Endometrium (tissue), 2 donors: ENCODE results near the gene SBF2.
A peak's percentile ranks its signal among the peaks of the same experiment; 100 is the strongest.
"Not testable (repeated sequence)": the region's sequence is repeated elsewhere in the genome, so short reads cannot be mapped to it uniquely, and the experiment has no call there.

ENCODE experiments used
- FAIRE-seq: peaks from 2 replicates; lab custom pipeline; 2012; peaks lifted over from hg19 to GRCh38; lab: Jason Lieb, UNC
- donor health status: control.
- donor health status: control.

SBF2 gene

DNA sequence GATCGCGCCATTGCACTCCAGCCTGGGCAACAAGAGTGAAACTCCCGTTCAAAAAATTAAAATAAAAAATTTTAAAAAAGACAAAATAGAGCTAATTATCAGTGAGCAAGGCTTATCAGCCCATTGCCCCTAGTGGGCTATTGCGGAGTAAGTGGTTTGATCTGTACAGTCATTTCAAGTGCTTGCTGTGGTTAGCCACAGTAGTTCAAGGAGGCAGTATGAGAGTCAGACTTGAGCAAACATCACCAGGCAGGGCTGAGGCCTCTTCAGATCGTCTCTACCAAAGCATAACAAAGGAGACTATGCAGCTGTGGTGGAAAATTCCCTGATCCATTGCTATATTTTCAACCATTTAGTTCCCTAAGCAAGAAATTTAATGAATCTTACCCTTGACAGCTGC lies 4.3 kb upstream of the SBF2 start:
- FAIRE-seq = no peak

DNA sequence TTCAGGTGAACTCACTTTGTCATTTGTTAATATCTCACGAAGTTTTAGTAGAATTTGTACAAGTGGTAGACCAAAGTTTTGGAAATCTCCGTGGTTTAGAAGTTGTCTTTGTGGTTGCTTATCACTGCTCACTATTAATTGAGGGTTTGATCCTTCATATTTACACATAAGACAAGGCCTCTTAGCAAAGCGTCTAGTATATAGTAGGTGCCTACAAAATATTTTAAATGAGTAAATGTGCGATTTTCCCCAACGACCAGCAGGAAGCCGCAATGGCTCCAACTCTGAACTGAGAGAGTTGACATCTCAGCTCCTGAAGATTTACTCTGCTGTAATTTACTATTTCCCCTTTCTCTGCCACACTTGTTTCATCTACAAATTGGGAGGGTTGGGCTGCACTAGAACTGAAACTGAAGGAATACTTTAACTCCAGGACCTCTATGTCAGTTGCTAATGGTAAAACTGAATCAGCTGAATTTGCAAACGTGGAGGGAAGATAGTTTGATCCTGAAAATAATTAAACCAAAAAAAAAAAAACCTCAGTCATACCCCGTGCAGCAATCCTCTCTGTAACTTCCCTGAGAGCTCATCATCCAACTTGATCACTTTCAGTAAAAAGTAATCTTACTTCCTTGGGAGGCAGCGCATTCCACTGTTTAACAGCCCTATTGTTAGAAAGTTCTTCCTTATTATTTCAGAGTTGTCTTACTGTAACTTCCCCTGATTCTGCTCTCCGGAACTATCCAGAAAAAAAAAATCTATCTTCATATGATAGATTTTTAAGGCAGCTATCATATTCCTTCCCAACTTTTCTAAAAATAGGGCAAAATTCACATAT lies 1.3 kb upstream of the SBF2 start:
- no peak for FAIRE-seq

DNA sequence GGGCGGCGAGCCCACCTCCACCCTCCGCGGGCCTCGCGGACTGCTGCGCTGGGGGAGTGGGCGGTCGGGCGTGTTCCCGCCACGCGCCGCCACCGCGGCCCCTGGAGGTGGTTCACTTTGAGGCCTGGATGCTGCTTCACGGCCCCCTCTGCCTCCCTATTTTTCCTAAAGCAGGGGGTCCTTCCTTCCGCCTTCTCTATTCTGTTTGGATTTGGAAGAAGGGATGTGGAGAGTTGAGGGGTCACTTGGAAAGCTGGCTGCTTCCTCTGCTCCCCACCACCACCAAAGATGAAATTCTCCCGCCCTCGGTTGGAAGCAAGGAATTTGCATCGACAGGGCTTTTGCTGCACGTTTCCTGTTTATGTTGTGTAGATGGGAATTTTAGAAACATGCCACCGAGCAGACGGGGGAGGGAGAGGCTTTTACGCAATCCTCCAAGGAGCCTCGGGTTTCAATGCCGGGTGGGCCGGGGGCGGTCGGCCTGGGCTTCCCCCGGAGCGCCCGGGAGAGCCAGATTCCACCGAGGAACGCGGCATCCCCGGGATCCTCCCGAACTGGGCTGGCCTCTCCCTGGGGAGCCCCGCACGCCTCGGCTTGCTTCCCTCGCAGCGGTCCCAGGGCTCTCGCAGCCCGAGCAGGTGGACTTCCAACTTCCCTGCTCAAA lies 403 bp upstream of the SBF2 start:
- no peak for FAIRE-seq

DNA sequence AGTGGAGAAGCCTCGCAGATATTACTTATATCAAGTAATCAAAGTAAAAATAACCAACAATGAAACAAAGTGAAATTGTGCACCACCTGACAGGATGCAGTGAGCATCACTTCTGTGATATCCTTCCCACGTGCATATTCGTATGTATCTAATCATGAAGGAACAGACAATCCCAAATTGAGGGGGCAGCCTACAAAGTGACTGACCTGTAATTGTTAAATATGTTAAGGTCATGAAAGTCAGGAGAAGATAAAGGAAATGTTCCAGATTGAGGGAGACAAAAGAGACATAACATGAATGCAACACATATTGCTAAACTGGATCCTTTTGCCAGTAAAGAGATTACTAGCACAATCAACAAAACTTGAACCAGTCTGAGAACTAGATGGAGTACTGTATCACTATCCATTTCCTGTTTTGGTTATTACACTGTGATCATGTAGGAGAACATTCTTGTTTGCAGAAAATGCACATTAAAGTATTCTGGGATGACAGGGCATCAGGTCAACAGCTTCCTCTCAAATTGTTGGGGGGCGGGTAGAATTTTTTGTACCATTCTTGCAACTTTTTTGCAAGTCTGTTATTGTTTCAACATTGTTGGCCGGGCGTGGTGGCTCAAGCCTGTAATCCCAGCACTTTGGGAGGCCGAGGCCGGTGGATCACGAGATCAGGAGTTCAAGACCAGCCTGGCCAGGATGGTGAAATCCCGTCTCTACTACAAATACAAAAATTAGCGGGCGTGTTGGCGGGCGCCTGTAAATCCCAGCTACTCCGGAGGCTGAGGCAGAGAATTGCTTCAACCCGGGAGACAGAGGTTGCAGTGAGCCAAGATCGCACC lies 2.0 kb downstream of the SBF2 start:
- FAIRE-seq = no peak

DNA sequence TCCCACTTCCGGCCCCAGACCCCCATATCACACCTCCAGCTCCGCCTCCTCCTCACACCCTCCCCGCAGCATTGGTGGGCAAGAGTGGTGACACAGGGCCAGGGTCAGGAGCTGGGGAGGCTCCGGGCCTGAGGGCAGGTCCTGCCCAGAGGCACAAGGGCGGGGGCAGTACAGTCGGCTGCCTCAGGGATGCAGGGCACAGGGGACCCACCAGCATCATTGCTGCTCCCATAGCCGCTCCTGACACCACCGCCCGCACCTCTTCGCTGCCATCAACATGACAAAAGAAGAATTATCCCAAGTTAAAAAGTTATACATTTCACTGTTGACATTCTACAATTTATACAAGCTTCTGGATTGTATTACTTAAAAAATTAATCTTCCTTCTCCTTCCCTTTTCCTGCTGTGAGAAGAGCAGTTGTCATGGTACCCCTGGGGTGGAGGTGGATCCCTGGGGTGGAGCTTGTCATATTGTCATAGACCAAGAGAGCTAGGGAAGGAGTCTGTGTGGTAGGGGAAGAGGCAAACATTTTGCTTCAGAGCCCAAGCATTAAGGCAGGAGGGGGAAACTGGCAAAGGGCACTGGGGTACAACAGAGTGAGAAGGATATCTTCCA lies 4.1 kb downstream of the SBF2 start:
- FAIRE-seq = no peak

DNA sequence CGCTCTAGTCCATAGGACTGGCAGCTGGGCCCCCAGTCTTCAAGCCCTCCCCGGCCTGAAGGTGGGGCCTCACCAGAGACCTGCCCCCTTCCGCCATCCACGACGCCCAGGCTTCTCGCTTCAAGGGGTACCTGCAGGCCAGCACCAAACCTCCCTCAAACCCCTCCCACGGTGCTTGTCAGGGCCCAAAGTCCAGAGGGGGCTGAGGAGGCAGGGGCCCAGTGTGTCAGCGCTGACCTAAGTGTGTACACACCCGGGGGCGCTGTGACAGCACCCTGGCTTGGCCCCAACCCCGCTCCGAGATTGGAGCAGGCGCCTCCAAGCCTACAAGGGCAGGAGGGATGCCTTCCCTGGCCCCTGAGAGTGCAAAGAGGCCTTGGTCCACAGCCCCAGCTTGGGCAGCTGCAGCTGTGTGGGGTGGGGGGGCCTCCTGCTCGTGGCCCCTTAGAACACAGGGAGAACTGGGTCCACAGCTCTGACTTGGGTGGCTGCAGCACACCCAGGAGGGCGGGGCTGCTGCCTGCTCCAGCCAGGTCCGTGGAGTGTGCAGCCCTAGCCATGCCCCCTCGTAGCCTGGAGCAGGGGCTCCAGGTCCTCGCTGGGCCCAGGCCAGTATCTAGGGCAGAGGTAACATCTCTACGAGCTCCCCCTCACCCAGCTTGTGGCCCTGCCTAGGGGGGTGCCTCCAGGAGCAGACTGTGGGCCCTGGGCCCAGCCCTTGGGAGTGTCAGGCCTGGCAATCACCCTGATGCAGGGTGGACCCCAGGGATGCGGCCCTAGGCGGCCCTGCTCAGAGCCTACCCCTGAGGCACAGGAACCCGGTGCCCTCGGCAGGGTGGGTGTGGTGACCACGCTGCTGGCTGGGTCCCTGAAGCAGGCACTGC lies 4.9 kb downstream of the SBF2 start:
- no peak for FAIRE-seq

DNA sequence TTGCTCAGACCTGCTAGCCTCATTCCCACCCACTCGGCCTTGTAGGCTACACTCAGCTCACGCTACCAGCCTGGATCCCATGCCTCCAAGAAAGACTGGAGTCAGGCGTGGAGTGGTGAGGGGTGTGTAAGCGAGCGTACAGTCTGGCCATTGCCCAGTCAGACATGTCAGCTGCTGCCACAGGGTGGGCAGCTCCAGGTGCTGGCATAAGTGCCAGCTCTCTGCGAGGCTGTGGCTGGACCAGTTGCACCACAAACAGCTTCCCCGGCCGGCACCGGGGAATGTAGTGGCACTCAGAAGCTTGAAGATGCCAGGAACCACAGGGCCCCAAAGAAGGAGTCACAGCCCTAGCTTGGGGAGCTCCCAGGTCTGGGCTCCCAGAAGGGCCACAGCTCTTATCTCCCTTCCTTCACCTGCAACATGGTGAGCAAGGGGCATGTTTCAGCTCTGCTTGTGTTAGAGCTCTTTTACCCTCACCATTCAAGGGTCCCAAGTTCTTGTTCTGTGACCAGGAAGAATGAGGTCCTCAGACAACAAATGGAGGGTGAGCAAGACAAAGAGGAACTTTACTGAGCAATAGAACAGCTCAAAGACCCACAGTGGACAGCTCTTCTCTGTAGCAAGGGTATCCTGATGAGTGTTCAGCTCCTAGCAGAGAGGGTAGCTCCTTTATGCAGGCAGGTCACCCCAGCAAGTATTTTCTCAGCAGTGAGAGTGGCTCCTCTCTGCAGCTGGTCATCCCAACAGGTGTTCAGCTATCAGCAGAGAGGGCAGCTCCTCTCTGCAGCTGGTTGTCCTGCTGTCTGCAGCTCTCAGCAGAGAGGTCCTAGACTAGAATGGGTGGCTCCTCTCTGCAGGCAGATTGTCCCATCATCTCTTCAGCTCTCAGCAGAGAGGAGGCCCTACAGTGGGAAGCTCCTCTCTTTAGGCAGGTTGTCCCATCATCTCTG lies 6.0 kb downstream of the SBF2 start:
- FAIRE-seq = no peak

DNA sequence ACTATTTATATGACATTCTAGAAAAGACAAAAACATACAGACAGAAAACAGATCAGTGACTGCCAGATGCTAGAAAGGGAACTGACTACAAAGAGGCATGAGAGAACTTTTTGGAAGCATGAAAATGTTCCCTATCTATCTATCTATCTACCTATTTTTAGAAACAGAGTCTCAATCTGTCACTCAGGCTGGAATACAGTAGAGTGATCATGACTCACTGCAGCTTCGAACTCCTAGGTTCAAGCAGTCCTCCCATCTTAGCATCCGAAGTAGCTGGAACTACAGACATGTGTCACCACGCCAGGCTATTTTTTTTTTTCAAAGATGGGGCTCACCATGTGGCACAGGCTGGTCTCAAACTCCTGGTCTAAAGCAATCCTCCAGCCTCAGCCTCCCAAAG lies 6.9 kb downstream of the SBF2 start:
- FAIRE-seq = no peak

DNA sequence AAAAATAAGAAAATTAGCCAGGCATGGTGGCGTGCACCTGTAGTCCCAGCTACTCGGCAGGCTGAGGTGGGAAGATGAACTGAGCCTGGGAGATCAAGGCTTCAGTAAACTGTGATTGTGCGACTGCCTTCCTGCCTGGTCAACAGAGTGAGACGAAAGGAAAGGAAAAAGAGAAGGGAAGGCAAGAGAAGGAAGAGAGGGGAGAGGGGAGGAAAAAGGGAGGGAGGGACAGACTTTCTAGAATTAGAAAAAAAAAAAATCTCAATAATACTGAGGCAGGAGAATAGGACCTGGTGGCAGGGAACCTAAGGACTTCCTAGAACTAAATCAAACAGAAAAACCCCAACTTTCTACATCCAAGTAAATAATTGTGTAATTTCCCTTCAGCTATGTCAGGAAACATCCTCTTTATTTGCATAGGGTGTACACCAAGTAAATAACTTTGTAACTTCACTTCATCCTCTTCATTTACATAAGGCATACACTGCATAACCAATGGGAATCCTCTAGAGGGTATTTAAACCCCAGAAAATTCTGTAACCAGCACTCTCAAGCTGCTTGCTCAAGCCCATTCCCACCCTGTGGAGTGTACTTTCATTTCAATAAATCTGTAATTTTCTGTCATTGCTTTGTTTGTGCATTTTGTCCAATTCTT lies 8.7 kb downstream of the SBF2 start:
- no peak for FAIRE-seq

DNA sequence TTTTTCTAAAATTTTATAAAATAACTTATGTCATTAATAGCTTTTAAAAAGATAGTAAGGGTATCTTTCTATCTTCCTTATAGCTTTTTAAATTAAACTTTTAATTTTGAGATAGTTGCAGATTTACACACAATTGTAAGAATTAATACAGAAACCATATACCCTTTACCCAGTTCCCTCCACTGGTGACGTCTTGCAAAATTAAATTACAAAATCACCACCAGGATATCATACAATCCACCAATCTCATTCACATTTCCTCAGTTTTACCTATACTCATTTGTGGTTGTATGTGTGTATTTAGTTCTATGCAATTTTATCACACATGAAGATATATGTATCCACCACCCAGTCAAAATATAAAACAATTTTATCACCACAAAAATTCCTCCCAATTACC lies 10.0 kb downstream of the SBF2 start:
- FAIRE-seq = no peak

DNA sequence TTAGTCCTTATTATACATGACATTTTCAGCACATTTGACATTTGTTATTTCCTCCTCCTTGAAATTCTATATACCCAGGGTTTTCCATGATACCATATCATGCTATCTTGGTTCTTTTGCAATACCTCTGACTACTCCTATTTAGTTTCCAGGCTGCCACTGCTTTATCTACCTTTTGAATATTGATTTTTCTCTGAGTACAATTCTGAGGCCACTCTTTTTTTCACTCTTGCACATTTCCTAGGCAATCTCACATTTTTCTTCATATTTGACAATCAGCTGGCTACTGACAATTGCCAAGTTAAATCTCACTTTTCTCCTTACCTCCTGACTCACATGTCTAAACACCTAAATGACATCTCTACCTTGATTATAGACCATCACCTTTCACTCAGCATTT lies 11.9 kb downstream of the SBF2 start:
- no peak for FAIRE-seq

DNA sequence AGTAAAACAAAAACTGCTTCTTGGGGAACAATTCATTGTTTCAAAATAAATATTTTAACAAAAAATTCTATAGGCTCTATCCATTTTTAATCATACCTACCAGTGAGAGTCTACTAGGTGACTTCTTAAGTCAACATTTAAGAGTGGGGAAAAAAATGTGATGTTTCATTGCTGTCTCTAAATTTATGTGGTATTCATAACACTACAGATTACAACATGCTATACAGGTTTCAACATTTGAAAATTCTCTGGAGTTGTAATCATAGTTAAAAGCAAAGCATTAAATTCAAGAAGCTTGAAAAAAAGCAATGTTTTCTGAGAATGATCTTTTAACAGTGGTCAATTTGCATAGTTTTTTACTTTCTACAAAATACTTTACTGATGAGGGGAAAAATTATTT lies 18.3 kb downstream of the SBF2 start:
- no peak for FAIRE-seq

DNA sequence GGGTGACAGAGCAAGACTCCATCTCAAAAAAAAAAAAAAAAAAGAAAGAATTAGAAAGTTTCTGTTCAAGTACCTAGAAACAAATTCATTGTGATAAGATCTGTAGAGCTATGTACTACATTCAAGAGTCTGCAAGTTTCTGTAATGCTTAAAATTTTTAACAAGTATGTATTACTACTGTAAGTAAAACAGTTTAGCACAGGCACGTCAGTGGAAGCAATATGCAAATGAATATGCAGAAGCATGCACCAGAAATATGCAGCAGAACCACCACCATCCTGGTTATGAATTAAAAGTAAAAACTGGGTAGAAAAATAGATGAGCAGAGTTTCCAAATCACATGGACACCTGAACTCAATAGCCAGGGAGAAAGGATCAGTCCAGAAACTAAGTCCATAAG lies 19.3 kb downstream of the SBF2 start:
- FAIRE-seq = no peak

DNA sequence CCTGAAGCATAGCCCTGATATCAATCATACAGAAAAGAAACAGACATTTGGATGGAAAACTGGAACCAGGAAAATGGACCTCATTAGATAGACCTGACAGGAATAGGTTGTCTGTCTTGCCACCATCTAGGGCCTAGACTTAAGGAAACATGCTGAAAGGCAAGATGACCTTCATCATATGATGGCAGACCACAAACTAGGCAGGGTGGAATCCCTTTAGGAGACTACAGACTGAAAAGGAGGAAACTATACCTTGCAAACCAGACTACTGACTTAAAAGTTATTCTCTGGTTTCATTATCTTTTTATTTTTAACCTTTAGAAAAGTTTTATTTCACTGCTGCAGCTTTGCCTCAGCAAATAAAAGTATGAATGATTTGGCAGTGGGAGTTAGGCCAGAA lies 20.3 kb downstream of the SBF2 start:
- no peak for FAIRE-seq

DNA sequence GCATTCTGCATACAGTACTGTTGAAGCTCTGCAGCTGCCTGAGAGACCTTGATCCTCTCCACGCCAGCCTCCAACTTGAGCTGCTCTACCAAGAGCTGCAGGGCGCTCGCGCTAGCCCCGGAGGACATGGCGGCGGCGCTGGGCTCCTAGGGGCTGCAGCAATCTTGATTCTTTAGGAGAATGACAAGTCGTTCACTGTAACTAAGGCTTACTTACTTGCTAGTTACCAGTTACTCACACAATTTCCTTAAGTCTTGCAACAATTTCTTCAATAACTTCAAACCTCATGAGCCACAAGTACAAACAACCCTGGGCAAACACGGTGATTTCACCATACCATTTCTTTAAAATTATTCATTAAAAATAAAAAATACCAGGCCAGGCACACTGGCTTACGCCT lies 21.9 kb downstream of the SBF2 start:
- no peak for FAIRE-seq

DNA sequence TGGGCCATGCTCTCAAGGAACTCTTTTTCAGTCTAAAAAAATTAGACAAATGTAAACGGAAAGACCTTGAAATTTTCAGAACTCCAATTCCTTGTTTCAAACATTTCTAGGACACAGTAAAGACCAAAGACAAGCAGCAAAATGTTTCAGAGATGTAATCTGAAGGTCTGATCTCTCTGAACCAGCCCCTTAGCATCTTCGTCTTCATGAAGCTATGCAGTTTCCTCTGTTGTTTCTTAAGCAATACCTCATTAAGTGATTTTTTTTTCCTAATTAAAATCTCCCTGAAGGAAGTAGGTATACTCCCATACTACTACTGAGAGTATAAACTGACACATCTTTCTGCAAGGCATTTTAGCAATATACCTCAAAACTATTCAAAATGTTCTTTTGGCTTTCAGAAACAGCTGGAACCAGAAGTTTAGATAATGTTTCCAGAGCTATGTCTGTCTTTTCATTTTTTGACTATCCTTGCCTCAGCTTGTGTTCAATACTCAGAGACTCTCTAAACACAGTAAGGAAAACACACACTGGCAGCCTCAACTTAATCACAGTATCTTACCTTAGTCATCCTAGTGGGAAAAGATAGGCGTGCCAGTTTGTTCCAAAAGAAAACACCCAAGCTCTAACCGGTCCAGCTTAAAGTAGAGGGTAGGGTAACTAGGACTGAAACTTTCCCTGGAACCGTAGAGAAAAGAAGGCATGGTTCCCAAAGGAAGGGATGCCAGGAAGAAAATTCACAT lies 25.1 kb downstream of the SBF2 start:
- FAIRE-seq = no peak

DNA sequence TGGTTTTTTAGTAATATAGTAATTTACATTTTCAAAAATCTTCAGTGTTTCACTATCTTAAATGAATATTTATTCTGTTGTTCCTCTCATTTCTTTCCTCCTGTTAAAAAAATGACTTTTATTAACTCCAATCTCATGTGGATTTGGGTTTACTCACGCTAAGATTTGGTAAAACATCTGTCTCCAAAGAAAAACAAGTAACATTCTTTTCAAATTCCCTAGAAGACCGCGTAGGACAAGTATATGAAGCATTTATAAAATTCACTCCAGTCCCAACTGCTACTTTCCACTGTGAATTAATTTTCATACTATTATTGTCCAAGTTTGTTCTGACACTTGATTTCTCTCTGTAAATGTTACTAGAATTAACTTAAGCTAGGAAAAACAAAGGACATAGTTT lies 26.2 kb downstream of the SBF2 start:
- FAIRE-seq = peak; percentile 60

DNA sequence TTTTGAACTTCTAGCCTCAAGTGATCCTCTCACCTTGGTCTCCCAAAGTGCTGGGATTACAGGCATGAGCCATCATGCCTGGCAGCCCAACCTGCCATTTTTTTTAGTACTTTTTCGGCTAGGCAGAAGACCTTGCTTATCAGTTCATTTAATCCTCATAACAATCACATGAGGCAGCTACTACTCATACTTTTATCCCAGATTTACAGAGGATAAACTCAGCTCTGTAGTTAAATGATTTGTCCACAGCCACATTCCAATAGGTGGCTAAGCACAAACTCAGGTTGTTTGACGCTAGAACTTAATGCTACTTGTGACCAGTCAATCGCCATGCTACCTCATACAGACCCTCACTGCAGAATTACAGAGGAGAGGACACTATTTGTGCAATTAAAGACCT lies 28.1 kb downstream of the SBF2 start:
- FAIRE-seq = no peak

DNA sequence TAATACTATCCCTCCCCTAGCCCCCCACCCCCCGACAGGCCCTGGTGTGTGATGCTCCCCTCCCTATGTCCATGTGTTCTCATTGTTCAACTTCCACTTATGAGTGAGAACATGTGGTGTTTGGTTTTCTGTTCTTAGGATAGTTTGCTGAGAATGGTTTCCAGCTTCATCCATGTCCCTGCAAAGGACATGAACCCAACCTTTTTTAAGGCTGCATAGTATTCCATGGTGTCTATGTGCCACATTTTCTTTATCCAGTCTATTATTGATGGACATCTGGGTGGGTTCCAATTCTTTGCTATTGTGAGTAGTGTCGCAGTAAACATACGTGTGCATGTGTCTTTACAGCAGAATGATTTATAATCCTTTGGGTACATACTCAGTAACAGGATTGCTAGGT lies 29.3 kb downstream of the SBF2 start:
- not testable (repeated sequence) for FAIRE-seq
